Activated CD8-positive, alpha-beta memory T cell treated with anti-CD3 and anti-CD28 coated beads, Interleukin-2, amount 50 U/mL, for 24 hours (primary cell): ENCODE results near the gene SURF2.
A peak's percentile ranks its signal among the peaks of the same experiment; 100 is the strongest.
"Not testable (repeated sequence)": the region's sequence is repeated elsewhere in the genome, so short reads cannot be mapped to it uniquely, and the experiment has no call there.

Source experiments
- DNase-seq: peaks from one replicate; pipeline ENCODE4 v3.0.0-alpha.2; 2020; ENCODE audit errors: extremely low read depth

Gene SURF2

GRCh38 chr9:133356391-133357091, at the start of gene SURF2, which contains the start of gene SURF1:
Gene SURF2 (plus strand): TSS chr9:133356550. CDS start chr9:133356593, 43 bp downstream.
Gene SURF1 (minus strand): TSS chr9:133356487. CDS start chr9:133356453, 34 bp downstream.
- DNase-seq: peak; percentile 77

GRCh38 chr9:133307301-133307700, 49.0 kb upstream of the SURF2 start:
- DNase-seq: no peak

- no peak for DNase-seq
These were observed 46.7 kb upstream of the SURF2 start for GRCh38 chr9:133309608-133310007.

DNA sequence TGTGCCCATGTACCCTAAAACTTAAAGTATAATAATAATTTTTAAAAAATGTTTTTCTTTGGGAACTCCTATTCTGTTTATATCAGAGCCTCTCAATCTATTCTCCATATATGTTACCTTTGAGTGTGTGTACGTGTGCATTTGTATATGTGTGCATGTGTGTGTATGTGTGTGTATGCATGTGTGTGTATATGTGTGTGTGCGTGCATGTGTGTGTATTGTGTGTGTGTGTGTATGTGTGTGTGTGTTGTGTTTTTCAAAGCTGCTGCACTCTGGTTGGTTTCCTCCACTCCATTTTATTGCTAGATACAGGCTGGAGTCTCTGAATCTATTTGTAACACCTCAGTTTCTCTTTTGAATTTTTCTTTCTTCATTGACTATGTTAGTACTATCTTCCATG, 40.4 kb upstream of the SURF2 start:
- no peak for DNase-seq

- DNase-seq: not testable (repeated sequence)
These were observed 38.8 kb upstream of the SURF2 start for GRCh38 chr9:133317551-133317950.

- DNase-seq: no peak
These were observed 35.9 kb upstream of the SURF2 start for GRCh38 chr9:133320421-133320881.

DNA sequence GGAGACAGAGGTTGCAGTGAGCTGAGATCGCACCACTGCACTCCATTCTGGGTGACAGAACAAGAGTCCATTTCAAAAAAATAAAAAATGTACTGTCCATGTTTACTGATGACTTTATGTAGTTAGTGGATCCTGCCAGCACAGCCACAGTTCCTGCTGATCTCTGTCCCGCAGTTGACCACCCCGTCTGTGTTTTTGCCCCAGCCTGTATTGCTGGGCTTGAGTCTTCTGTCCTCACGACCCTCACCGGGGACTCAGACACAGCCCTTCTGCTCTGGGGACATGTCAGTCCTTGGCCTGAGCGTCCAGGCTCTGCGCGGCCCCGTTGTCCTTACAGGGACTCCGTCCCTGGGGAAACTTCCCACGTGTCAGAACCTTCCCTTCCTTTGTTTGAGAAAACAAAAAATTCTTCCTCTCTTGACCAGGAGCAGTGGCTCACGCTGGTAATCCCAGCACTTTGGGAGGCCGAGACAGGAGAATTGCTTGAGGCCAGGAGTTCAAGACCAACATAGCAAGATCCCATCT, 34.9 kb upstream of the SURF2 start:
- DNase-seq: no peak

DNA sequence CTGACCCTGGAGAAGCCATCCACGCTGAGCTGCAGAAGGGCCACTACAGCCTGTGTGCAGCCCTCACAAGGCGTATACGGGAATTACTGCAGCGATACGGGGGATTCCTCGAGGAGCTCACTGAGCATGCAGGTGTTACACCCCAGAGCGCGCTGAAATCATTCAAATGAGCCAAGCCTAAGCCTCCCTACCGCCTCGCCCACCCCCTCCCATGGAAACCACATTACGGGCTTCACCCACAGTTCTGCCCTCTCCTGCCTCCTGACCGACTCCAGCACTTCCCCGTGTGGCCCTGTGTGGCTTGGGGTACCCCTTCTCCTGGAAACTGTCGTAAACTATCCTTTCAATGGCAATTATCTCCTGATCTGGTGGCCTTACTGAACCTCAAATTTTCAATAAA, 33.6 kb upstream of the SURF2 start:
- no peak for DNase-seq

- DNase-seq: no peak
These were observed 33.1 kb upstream of the SURF2 start for GRCh38 chr9:133323211-133323610.

- DNase-seq: no peak
These were observed 32.2 kb upstream of the SURF2 start for GRCh38 chr9:133323991-133324703.

- not testable (repeated sequence) for DNase-seq
These were observed 29.3 kb upstream of the SURF2 start for GRCh38 chr9:133327021-133327420.

DNA sequence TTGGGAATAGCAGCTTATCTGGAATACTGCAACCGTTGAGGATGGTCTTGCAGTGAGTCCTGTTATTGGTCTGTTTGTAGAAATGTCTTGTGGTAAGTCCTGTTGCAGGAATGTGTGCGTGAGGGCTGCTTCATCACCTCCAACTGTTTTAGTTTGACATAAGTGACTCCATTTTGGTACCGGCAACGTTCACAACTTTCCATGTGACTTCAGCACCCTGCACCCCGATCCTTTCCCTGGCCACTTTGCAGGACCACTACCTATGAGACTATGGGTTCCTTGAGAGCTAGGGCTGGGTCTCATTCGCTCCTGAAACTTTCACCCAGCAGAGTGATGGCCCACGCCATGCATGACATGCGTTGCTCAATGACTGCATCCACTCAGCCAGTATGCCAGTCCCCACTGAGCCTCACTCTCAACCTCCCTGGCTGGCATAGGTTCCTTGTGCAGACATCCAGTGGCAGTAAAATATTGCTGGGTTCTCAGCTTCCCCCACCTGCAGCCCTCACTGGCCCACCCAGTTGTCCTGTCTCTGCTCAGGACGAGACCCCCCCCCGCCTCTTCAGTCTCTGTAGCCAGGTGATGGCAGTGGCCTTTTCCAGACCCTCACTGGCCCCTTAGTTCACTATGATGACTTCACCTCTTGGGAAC, 28.4 kb upstream of the SURF2 start:
- DNase-seq: no peak

DNA sequence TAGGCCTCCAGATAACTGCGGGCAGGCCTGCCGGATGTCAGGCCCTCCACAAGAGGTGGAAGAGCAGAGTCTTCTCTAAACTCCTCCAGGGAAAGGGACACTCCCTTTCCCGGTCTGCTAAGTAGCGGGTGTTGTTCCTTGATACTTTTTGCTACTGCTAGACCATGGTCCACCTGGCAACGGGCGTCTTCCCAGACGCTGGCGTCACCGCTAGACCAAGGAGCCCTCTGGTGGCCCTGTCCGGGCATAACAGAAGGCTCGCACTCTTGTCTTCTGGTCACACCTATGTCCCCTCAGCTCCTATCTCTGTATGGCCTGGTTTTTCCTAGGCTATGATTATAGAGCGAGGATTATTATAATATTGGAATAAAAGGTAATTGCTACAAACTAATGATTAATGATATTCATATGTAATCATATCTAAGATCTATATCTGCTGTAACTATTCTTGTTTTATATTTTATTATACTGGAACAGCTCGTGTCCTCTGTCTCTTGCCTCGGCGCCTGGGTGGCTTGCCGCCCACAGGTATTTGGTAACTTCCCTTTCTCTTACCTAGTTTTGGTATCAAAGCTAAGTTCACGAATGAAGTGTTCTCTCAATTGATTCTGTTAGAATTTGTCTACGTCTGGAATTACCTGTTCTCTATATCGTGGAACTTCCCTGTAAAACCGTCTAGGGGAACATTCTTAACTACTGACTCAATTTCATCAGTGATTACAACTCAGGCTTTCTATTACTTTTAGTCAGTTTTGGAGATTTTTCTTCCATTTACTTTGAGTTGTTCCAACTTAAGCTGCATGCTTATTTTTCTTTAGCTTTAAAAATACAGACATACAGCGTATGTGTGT, 26.8 kb upstream of the SURF2 start:
- not testable (repeated sequence) for DNase-seq

DNA sequence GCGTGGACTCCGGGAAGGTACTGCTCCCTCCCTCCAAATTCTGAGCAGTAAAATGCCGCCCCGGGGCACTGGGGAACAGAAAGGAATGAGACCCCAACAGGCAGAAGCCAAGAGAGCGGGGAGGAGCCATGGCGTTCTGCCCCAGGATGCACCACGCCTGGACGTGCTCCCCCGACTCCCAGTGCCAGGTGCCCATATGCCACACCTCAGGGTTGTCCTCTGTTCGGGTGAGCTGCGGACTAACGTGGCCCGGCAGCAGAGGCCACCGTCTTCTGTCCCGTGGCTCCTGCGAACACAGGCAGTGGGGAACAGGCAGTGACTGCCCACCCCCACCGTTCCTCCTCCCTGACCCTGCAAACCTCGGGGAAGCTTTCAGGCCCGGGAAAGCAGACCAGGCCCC, 25.1 kb upstream of the SURF2 start:
- DNase-seq: no peak

DNA sequence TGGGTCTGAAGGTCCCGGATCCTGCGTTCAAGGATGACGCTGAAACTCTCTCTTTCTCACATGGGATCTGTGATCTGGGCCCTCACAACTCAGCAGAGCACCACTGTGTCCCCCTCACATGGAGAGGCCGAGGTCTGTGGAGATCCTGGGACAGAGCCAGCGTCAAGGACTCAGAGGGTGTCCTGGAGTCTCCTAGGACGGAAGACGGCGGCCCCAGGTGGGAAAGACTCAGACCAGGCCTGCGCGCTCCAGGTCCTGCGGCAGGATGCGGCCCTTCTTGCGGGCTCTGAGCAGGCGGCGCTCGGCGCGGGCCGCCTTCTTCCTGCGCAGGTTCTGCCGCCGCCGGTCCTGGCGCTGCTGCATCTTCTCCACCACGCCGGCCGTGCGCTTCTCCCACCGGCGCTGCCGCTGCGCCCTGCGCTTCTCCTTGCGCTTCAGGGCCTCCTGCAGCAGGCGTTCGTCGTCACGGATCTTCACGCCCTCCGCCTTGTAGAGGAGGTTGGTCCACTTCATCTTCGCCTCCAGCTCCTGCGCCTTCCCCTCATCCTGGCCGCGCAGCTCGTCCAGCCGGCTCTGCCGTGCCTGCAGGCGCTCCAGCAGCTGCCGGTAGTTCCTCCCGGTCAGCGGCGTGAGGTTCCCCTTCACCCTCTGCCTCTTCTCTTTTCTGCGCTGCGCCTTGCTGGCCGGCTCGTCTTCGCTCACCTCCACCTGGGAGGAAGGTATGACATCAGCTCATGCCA, 24.5 kb upstream of the SURF2 start:
- no peak for DNase-seq

GRCh38 chr9:133332381-133332730, 24.0 kb upstream of the SURF2 start:
- no peak for DNase-seq

DNA sequence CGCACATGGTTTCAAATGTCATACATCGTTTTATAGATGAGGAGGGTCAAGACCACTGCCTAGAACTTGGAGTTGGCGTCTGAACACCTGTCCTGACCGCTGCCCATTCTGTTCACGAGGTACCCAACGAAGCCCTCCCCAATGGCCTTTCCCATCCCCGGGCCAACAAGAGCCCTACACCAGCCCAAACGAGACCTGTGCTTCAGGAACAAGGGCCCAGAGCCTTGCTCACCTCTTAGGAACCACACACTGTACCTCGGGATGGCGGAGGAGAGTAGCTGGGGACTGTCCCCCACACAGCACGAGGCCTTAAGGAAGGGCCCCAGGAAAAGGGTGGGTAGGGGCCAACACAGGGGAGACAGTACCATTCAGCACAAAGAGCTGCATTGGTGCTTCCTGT, 23.3 kb upstream of the SURF2 start:
- DNase-seq: no peak

GRCh38 chr9:133333566-133333965, 22.8 kb upstream of the SURF2 start:
- no peak for DNase-seq

GRCh38 chr9:133334161-133334560, 22.2 kb upstream of the SURF2 start:
- no peak for DNase-seq

- DNase-seq: not testable (repeated sequence)
These were observed 21.5 kb upstream of the SURF2 start for GRCh38 chr9:133334888-133335287.
